Measurements from ENCODE around the gene PTGDS. TPM values are rescaled to one million over a fixed set of nuclear protein-coding genes. Genes with fewer than 3 reads are reported as not detected.

PTGDS gene
- total and polyA plus RNA-seq, 12 donors = 1.1 to 812 (median 219) TPM

GRCh38 chr9:137030006-137030405, 52.7 kb downstream of the PTGDS start:
- H3K9me3 ChIP-seq (replicated peaks in 1 of 3) = no peaks in the 10 kb centered on the region
- no peak overlapping the region for H3K27ac ChIP-seq
- intact Hi-C loops (cut with DNase I) = loop anchor here (5.0 kb wide), 2 partner anchors 88 to 243 kb away; partner anchors contain the start of gene FBXW5 (in 1 of the 2)
- H3K36me3 ChIP-seq (replicated peaks in 1 of 2) = no peaks in the 10 kb centered on the region
- no peak for DNase-seq
- 47 to 78% (median 70%) methylated on average over 7 to 15 of the region's 15 CpGs for WGBS, 4 donors
- TF ChIP-seq POLR2A (IDR thresholded peaks at IDR 0.05) = no peak
- TF ChIP-seq CTCF (IDR thresholded peaks at IDR 0.05) = no peak
- peaks cover 9 to 37% of the 10 kb centered on the region in 2 donors for H3K4me1 ChIP-seq (replicated peaks in 1 of 2)
- no peak overlapping the region for H3K4me3 ChIP-seq
- no peaks in the 10 kb centered on the region for H3K27me3 ChIP-seq

- no peaks in the 10 kb centered on the region for H3K27me3 ChIP-seq
- no peaks in the 10 kb centered on the region for H3K36me3 ChIP-seq (replicated peaks in 1 of 2)
- WGBS, 4 donors = 73 to 81% (median 77%) methylated on average over 33 to 65 of the region's 65 CpGs
- intact Hi-C loops (cut with DNase I) = loop anchor here (5.0 kb wide), 2 partner anchors 89 to 244 kb away; partner anchors contain the start of gene FBXW5 (in 1 of the 2)
- DNase-seq = no peak
- no peak overlapping the region for H3K4me3 ChIP-seq
- peaks cover 9 to 38% of the 10 kb centered on the region in 2 donors for H3K4me1 ChIP-seq (replicated peaks in 1 of 2)
- no peak overlapping the region for H3K27ac ChIP-seq
- no peaks in the 10 kb centered on the region for H3K9me3 ChIP-seq (replicated peaks in 1 of 3)
- no peak for TF ChIP-seq POLR2A (IDR thresholded peaks at IDR 0.05)
- no peak for TF ChIP-seq CTCF (IDR thresholded peaks at IDR 0.05)
Measured at GRCh38 chr9:137030538-137031527, 53.5 kb downstream of the PTGDS start.

Other genes starting within 250 kb of the PTGDS start
Only the 30 nearest of the 37 such genes appear.
- not detected for gene LCN8, start 219.3 kb upstream of the PTGDS start, total RNA-seq
- gene LCN8, start 219.3 kb upstream of the PTGDS start, polyA plus RNA-seq = not detected
- gene LCN15, start 213.0 kb upstream of the PTGDS start, total RNA-seq = not detected
- not detected for gene LCN15, start 213.0 kb upstream of the PTGDS start, polyA plus RNA-seq
- gene TMEM141, start 186.2 kb upstream of the PTGDS start, total RNA-seq = 10 to 100 TPM; 31.3 to 78.7 (median 58.1) TPM
- 10 to 100 TPM; 46.7 to 94.8 (median 76.3) TPM for gene TMEM141, start 186.2 kb upstream of the PTGDS start, polyA plus RNA-seq
- 1 to 10 TPM in 6 of 9 donors, under 1 TPM in 2, not detected in 1; 0.46 to 3.3 (median 1.7) TPM for gene CCDC183, start 181.2 kb upstream of the PTGDS start, total RNA-seq
- 10 to 100 TPM in 1 of 3 donors, 1 to 10 TPM in 1, under 1 TPM in 1; 0.60 to 17.5 (median 2.4) TPM for gene CCDC183, start 181.2 kb upstream of the PTGDS start, polyA plus RNA-seq
- gene RABL6, start 169.6 kb upstream of the PTGDS start, total RNA-seq = 10 to 100 TPM; 20.9 to 82.0 (median 56.6) TPM
- gene RABL6, start 169.6 kb upstream of the PTGDS start, polyA plus RNA-seq = 100 to 1,000 TPM in 1 of 3 donors, 10 to 100 TPM in 2; 24.0 to 150 (median 71.1) TPM
- 1 to 10 TPM in 8 of 9 donors, under 1 TPM in 1; 0.42 to 7.1 (median 3.4) TPM for gene AJM1, start 135.0 kb upstream of the PTGDS start, total RNA-seq
- gene AJM1, start 135.0 kb upstream of the PTGDS start, polyA plus RNA-seq = 10 to 100 TPM in 1 of 3 donors, 1 to 10 TPM in 1, under 1 TPM in 1; 0.33 to 13.7 (median 3.2) TPM
- 100 to 1,000 TPM in 7 of 9 donors, 10 to 100 TPM in 2; 73.9 to 267 (median 171) TPM for gene PHPT1, start 128.1 kb upstream of the PTGDS start, total RNA-seq
- gene PHPT1, start 128.1 kb upstream of the PTGDS start, polyA plus RNA-seq = 100 to 1,000 TPM in 2 of 3 donors, 10 to 100 TPM in 1; 75.8 to 330 (median 214) TPM
- 10 to 100 TPM in 1 of 9 donors, 1 to 10 TPM in 8; 1.3 to 13.8 (median 4.6) TPM for gene MAMDC4, start 125.2 kb upstream of the PTGDS start, total RNA-seq
- 10 to 100 TPM in 2 of 3 donors, under 1 TPM in 1; 0.57 to 30.6 (median 11.6) TPM for gene MAMDC4, start 125.2 kb upstream of the PTGDS start, polyA plus RNA-seq
- 100 to 1,000 TPM; 228 to 557 (median 426) TPM for gene EDF1, start 111.2 kb upstream of the PTGDS start, total RNA-seq
- 1,000 to 10,000 TPM in 2 of 3 donors, 100 to 1,000 TPM in 1; 649 to 1,113 (median 1,099) TPM for gene EDF1, start 111.2 kb upstream of the PTGDS start, polyA plus RNA-seq
- 10 to 100 TPM in 5 of 9 donors, 1 to 10 TPM in 4; 3.8 to 16.9 (median 10.3) TPM for gene TRAF2, start 91.0 kb upstream of the PTGDS start, total RNA-seq
- gene TRAF2, start 91.0 kb upstream of the PTGDS start, polyA plus RNA-seq = 10 to 100 TPM in 2 of 3 donors, 1 to 10 TPM in 1; 3.4 to 24.7 (median 13.2) TPM
- 100 to 1,000 TPM in 7 of 9 donors, 10 to 100 TPM in 2; 91.6 to 257 (median 202) TPM for gene FBXW5, start 32.8 kb upstream of the PTGDS start, total RNA-seq
- 100 to 1,000 TPM in 2 of 3 donors, 10 to 100 TPM in 1; 19.2 to 153 (median 125) TPM for gene FBXW5, start 32.8 kb upstream of the PTGDS start, polyA plus RNA-seq
- gene C8G, start 32.3 kb upstream of the PTGDS start, total RNA-seq = 1 to 10 TPM in 2 of 9 donors, under 1 TPM in 1, not detected in 6; 0.68 to 5.5 (median 1.2) TPM
- 1 to 10 TPM; 1.1 to 4.3 (median 3.3) TPM for gene C8G, start 32.3 kb upstream of the PTGDS start, polyA plus RNA-seq
- gene LCN12, start 25.2 kb upstream of the PTGDS start, total RNA-seq = 10 to 100 TPM in 1 of 9 donors, 1 to 10 TPM in 7, not detected in 1; 1.7 to 16.6 (median 4.0) TPM
- gene LCN12, start 25.2 kb upstream of the PTGDS start, polyA plus RNA-seq = 10 to 100 TPM in 2 of 3 donors, under 1 TPM in 1; 0.75 to 31.8 (median 25.7) TPM
- gene LCNL1, start 5.5 kb downstream of the PTGDS start, total RNA-seq = 1 to 10 TPM in 3 of 9 donors, under 1 TPM in 4, not detected in 2; 0.06 to 2.8 (median 0.41) TPM
- gene LCNL1, start 5.5 kb downstream of the PTGDS start, polyA plus RNA-seq = 10 to 100 TPM in 1 of 3 donors, 1 to 10 TPM in 1, under 1 TPM in 1; 0.26 to 10.5 (median 8.2) TPM
- 10 to 100 TPM; 20.3 to 44.5 (median 35.5) TPM for gene PAXX, start 14.9 kb downstream of the PTGDS start, total RNA-seq
- gene PAXX, start 14.9 kb downstream of the PTGDS start, polyA plus RNA-seq = 100 to 1,000 TPM in 2 of 3 donors, 1 to 10 TPM in 1; 4.9 to 363 (median 209) TPM
- gene CLIC3, start 19.1 kb downstream of the PTGDS start, total RNA-seq = 1 to 10 TPM in 2 of 9 donors, under 1 TPM in 5, not detected in 2; 0.22 to 1.3 (median 0.79) TPM
- 1 to 10 TPM in 2 of 3 donors, not detected in 1; 3.8 to 6.4 TPM for gene CLIC3, start 19.1 kb downstream of the PTGDS start, polyA plus RNA-seq
- gene ABCA2, start 50.7 kb downstream of the PTGDS start, total RNA-seq = 10 to 100 TPM in 8 of 9 donors, 1 to 10 TPM in 1; 2.9 to 54.4 (median 29.3) TPM
- 100 to 1,000 TPM in 1 of 3 donors, 10 to 100 TPM in 2; 13.6 to 150 (median 69.8) TPM for gene ABCA2, start 50.7 kb downstream of the PTGDS start, polyA plus RNA-seq
- gene FUT7, start 54.6 kb downstream of the PTGDS start, total RNA-seq = under 1 TPM in 5 of 9 donors, not detected in 4; 0.11 to 0.69 (median 0.21) TPM
- under 1 TPM in 2 of 3 donors, not detected in 1; 0.16 to 0.17 TPM for gene FUT7, start 54.6 kb downstream of the PTGDS start, polyA plus RNA-seq
- 10 to 100 TPM in 8 of 9 donors, 1 to 10 TPM in 1; 9.4 to 77.1 (median 41.2) TPM for gene NPDC1, start 68.7 kb downstream of the PTGDS start, total RNA-seq
- gene NPDC1, start 68.7 kb downstream of the PTGDS start, polyA plus RNA-seq = 100 to 1,000 TPM in 2 of 3 donors, 1 to 10 TPM in 1; 5.1 to 311 (median 194) TPM
- gene ENTPD2, start 76.6 kb downstream of the PTGDS start, total RNA-seq = under 1 TPM in 4 of 9 donors, not detected in 5; 0.28 to 0.53 (median 0.36) TPM
- 1 to 10 TPM in 2 of 3 donors, not detected in 1; 1.6 to 1.7 TPM for gene ENTPD2, start 76.6 kb downstream of the PTGDS start, polyA plus RNA-seq
- 1 to 10 TPM in 2 of 9 donors, under 1 TPM in 7; 0.24 to 1.7 (median 0.79) TPM for gene SAPCD2, start 93.1 kb downstream of the PTGDS start, total RNA-seq
- gene SAPCD2, start 93.1 kb downstream of the PTGDS start, polyA plus RNA-seq = under 1 TPM; 0.07 to 0.56 (median 0.17) TPM
- 10 to 100 TPM in 8 of 9 donors, under 1 TPM in 1; 0.28 to 68.7 (median 14.4) TPM for gene UAP1L1, start 100.0 kb downstream of the PTGDS start, total RNA-seq
- 10 to 100 TPM in 2 of 3 donors, 1 to 10 TPM in 1; 3.6 to 61.1 (median 15.9) TPM for gene UAP1L1, start 100.0 kb downstream of the PTGDS start, polyA plus RNA-seq
- gene MAN1B1, start 109.5 kb downstream of the PTGDS start, total RNA-seq = 100 to 1,000 TPM in 1 of 9 donors, 10 to 100 TPM in 8; 44.5 to 102 (median 63.0) TPM
- 100 to 1,000 TPM in 1 of 3 donors, 10 to 100 TPM in 2; 44.4 to 138 (median 87.6) TPM for gene MAN1B1, start 109.5 kb downstream of the PTGDS start, polyA plus RNA-seq
- gene DPP7, start 137.2 kb downstream of the PTGDS start, total RNA-seq = 100 to 1,000 TPM; 117 to 387 (median 234) TPM
- 1,000 to 10,000 TPM in 2 of 3 donors, 10 to 100 TPM in 1; 52.6 to 1,938 (median 1,109) TPM for gene DPP7, start 137.2 kb downstream of the PTGDS start, polyA plus RNA-seq
- gene GRIN1, start 161.7 kb downstream of the PTGDS start, total RNA-seq = under 1 TPM in 4 of 9 donors, not detected in 5; 0.04 to 0.28 (median 0.08) TPM
- under 1 TPM; 0.04 to 0.16 (median 0.10) TPM for gene GRIN1, start 161.7 kb downstream of the PTGDS start, polyA plus RNA-seq
- not detected for gene LRRC26, start 192.5 kb downstream of the PTGDS start, total RNA-seq
- not detected for gene LRRC26, start 192.5 kb downstream of the PTGDS start, polyA plus RNA-seq
- gene TMEM210, start 194.6 kb downstream of the PTGDS start, total RNA-seq = not detected
- gene TMEM210, start 194.6 kb downstream of the PTGDS start, polyA plus RNA-seq = not detected
- gene ANAPC2, start 211.1 kb downstream of the PTGDS start, total RNA-seq = 10 to 100 TPM; 18.1 to 72.1 (median 25.6) TPM
- gene ANAPC2, start 211.1 kb downstream of the PTGDS start, polyA plus RNA-seq = 100 to 1,000 TPM in 1 of 3 donors, 10 to 100 TPM in 1, 1 to 10 TPM in 1; 7.1 to 162 (median 89.7) TPM
- gene SSNA1, start 211.2 kb downstream of the PTGDS start, total RNA-seq = 10 to 100 TPM; 50.0 to 98.1 (median 65.7) TPM
- 100 to 1,000 TPM in 2 of 3 donors, 10 to 100 TPM in 1; 13.2 to 138 (median 127) TPM for gene SSNA1, start 211.2 kb downstream of the PTGDS start, polyA plus RNA-seq
- gene TPRN, start 223.2 kb downstream of the PTGDS start, total RNA-seq = 10 to 100 TPM in 5 of 9 donors, 1 to 10 TPM in 4; 5.0 to 23.5 (median 10.7) TPM
- 1 to 10 TPM; 1.4 to 7.6 (median 3.4) TPM for gene TPRN, start 223.2 kb downstream of the PTGDS start, polyA plus RNA-seq

Measured in adrenal gland (tissue), 12 donors.